HUES6 (cell line): ENCODE data around the gene FASTKD1.
A peak's percentile ranks its signal among the peaks of the same experiment; 100 is the strongest.
"Not testable (repeated sequence)": the region's sequence is repeated elsewhere in the genome, so short reads cannot be mapped to it uniquely, and the experiment has no call there.

Source experiments
- H3K27ac ChIP-seq: 2 replicates; pipeline ENCODE4 v1.7.0; 2013; ENCODE audit warnings: low read depth, mild to moderate bottlenecking, low read length, inconsistent platforms
- H3K27me3 ChIP-seq: 2 replicates; pipeline ENCODE4 v1.6.1; 2013; ENCODE audit warnings: low read length; ENCODE audit not compliant: control insufficient read depth, insufficient read depth
- H3K36me3 ChIP-seq: 2 replicates; pipeline ENCODE4 v1.6.1; 2013; ENCODE audit warnings: low read length; ENCODE audit not compliant: control insufficient read depth, insufficient read depth
- H3K4me1 ChIP-seq: 2 replicates; pipeline ENCODE4 v1.6.1; 2013; ENCODE audit warnings: low read length; ENCODE audit not compliant: control insufficient read depth, insufficient read depth
- H3K4me3 ChIP-seq: 2 replicates; pipeline ENCODE4 v1.5.1; 2013; ENCODE audit warnings: low read depth, low read length
- H3K9ac ChIP-seq: one replicate; pipeline ENCODE4 v1.6.1; 2013; ENCODE audit warnings: mild to moderate bottlenecking, low read length
- H3K9me3 ChIP-seq: 2 replicates; pipeline ENCODE4 v1.6.1; 2013; ENCODE audit warnings: low read depth, low read length; ENCODE audit not compliant: control insufficient read depth, insufficient read depth

Gene FASTKD1

DNA sequence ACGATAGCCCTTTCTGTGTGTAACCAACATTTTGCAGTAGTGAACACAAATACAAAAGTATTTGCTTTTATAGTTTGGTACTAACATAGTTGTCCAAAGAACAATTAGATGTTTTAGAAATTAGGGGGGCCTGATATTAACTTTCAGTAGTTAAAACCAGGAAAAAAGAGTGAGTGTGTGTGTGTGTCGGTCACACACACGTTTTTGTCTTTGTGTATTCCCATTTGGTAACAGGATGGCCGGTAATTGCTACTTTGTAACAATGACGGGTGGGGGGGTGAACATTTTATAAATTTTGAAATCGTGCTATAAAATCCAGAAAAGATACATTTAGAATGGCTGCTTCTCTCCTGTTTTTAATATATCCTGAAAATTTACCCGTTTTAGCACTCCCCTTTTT, 12.0 kb upstream of the FASTKD1 start:
- peak overlapping the region; percentile 97 for H3K9ac ChIP-seq
- H3K9me3 ChIP-seq = peaks cover 9% of the 10 kb centered on the region; the same call in 1 of the 2 replicates
- no peaks in the 10 kb centered on the region for H3K36me3 ChIP-seq
- no peak overlapping the region; the same call in 1 of the 2 replicates for H3K27ac ChIP-seq
- no peaks in the 10 kb centered on the region for H3K4me1 ChIP-seq
- H3K27me3 ChIP-seq = no peaks in the 10 kb centered on the region
- H3K4me3 ChIP-seq = peak overlapping the region; percentile 79

DNA sequence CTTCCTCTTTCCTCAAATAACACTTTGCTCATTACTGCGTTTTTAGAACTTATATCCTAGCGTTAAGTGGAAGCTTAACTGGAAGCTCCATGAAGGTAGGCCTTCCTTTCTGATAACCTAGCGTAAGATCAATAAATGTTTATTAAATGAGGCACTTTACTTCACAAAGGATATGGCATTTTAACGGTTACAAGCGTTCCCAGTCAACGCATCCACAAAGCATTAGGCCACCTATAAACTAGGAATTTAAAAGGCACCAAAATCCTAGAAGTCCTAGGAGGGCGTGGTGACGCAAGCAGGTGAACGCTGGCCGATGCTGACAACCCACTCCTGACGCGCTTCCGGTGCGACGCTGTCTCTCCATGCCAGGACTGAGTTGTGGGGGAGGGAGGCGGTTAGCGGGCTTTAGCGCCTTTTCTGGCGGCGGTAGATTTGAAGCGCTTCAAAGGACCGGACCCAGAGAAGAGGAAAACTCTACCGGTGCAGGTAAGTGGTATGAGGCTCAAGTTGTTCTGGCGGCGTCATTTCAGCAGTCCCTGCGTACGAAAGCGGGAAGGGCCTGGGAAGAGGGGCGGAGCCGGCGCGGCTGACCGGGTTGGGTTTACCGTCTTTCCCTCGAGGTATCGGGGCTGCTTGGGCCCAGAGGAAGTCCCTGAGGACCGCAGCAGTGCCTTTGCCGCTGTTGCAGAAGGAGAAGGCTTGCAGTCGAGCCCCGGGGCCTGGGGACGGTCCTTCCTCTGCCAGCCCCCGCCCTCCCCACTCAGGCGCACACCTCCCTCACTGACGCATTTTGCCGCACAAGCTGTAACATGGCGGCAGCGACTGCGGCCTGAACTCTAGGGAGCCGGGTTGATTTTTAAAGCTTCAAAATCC, 10.6 kb upstream of the FASTKD1 start, which contains the start of gene PPIG:
TSS of gene PPIG (plus strand) at position 347 of the 873 bp plus-strand sequence. CDS start 19,691 bp downstream, outside the sequence.
- H3K27ac ChIP-seq = peak within 1 kb of the TSS; percentile 79
- H3K27me3 ChIP-seq = 0 out of 2 replicates have a peak, but pooled peaks cover 3% of the 10 kb centered on the region
- H3K4me3 ChIP-seq = peak within 1 kb of the TSS; percentile 79
- H3K9ac ChIP-seq = peak within 1 kb of the TSS; percentile 97
- no peaks in the 10 kb centered on the region for H3K36me3 ChIP-seq
- peaks cover 9% of the 10 kb centered on the region; the same call in 1 of the 2 replicates for H3K9me3 ChIP-seq
- no peaks in the 10 kb centered on the region for H3K4me1 ChIP-seq

DNA sequence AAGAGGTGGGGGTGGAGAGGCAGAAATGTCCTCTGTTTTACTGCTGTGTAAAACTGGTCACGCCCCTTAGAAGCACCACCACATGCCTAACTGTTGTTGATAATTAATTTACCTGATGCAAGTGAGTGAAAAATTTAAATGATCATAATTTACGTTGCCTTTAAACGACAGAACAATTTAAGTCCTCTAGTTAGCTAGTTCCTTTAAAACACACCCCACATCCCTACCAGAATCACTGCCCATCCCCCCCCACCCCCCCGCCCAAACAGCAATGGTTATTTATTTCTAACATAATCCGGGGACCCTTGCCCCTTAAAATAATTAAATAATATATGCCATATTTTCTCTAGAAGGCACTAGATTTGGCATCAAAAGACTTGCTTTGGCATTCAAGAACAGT, 9.9 kb upstream of the FASTKD1 start:
- no peak overlapping the region for H3K27ac ChIP-seq
- H3K4me3 ChIP-seq = 0 out of 2 replicates have a peak overlapping the region, but pooled peaks have one; percentile 79
- H3K36me3 ChIP-seq = no peaks in the 10 kb centered on the region
- H3K27me3 ChIP-seq = peaks cover 6% of the 10 kb centered on the region; the same call in 1 of the 2 replicates
- H3K9ac ChIP-seq = no peak overlapping the region
- no peaks in the 10 kb centered on the region for H3K4me1 ChIP-seq
- peaks cover 9% of the 10 kb centered on the region; the same call in 1 of the 2 replicates for H3K9me3 ChIP-seq

DNA sequence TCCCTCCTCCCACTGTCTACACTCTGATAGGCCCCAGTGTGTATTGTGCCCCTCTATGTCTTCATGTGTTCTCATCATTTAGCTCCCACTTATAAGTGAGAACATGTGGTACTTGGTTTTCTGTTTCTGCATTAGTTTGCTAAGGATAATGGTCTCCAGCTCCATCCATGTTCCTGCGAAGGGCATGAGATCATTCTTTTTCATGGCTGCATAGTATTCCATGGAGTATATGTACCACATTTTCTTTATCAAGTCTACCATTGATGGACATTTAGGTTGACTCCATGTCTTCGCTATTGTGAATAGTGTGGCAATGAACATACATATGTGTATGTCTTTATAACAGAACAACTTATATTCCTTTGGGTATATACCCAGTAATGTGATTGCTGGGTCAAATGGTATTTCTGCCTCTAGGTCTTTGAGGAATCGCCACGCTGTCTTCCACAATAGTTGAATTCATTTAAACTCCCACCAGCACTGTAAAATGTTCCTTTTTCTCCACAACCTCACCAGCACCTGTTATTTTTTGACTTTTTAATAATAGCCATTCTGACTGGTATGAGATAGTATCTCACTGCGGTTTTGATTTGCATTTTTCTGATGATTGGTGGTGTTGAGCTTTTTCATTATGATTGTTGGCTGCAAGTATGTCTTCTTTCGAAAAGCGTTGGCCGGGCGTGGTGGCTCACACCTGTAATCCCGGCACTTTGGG, 9.0 kb upstream of the FASTKD1 start:
- not testable (repeated sequence) for H3K27me3 ChIP-seq

DNA sequence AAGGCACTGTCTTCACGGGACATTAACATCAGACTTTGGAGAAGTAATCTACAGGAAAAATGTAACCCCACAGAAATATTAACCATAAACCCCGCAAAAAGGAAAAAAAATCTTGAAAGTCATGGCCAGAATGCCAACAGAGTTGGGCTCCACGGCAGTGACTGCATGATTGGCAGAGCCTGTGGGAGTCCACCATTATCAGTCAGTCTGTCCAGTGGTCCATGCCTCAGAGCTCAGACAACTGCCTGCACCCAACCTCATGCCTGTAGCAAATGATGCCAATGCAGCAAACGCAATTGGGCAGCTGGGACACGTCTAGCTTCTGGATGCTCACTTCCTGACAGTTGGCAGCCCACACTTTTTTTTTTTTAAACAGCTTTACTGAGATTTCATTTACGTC, 5.4 kb upstream of the FASTKD1 start:
- no peak overlapping the region for H3K9ac ChIP-seq
- no peak overlapping the region for H3K27ac ChIP-seq
- H3K27me3 ChIP-seq = peaks cover 6% of the 10 kb centered on the region; the same call in 1 of the 2 replicates
- H3K9me3 ChIP-seq = peaks cover 9% of the 10 kb centered on the region; the same call in 1 of the 2 replicates
- H3K4me1 ChIP-seq = no peaks in the 10 kb centered on the region
- H3K36me3 ChIP-seq = no peaks in the 10 kb centered on the region
- H3K4me3 ChIP-seq = no peak overlapping the region

More for the DNA sequence above, 9.0 kb upstream of the FASTKD1 start:
- not testable (repeated sequence) for H3K9ac ChIP-seq, H3K36me3 ChIP-seq, H3K4me1 ChIP-seq, H3K9me3 ChIP-seq, H3K27ac ChIP-seq, H3K4me3 ChIP-seq

DNA sequence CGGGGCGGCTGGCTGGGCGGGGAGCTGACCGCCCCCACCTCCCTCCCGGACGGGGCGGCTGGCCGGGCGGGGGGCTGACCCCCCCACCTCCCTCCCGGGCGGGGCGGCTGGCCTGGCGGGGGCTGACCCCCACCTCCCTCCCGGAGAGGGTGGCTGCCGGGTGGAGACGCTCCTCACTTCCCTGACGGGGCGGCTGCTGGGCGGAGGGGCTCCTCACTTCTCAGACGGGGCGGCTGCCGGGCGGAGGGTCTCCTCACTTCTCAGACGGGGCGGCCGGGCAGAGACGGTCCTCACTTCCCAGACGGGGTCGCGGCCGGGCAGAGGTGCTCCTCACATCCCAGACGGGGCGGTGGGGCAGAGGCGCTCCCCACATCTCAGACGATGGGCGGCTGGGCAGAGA, 1.6 kb upstream of the FASTKD1 start:
- not testable (repeated sequence) for H3K9ac ChIP-seq, H3K4me3 ChIP-seq, H3K36me3 ChIP-seq

DNA sequence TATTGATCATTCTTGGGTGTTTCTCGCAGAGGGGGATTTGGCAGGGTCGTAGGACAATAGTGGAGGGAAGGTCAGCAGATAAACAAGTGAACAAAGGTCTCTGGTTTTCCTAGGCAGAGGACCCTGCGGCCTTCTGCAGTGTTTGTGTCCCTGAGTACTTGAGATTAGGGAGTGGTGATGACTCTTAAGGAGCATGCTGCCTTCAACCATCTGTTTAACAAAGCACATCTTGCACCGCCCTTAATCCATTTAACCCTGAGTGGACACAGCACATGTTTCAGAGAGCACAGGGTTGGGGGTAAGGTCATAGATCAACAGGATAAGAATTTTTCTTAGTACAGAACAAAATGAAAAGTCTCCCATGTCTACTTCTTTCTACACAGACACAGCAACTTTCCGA, 874 bp upstream of the FASTKD1 start:
- H3K9me3 ChIP-seq, H3K9ac ChIP-seq, H3K27ac ChIP-seq, H3K27me3 ChIP-seq, H3K4me3 ChIP-seq, H3K4me1 ChIP-seq, H3K36me3 ChIP-seq: not testable (repeated sequence)

More for the DNA sequence above, 1.6 kb upstream of the FASTKD1 start:
- H3K4me1 ChIP-seq, H3K9me3 ChIP-seq, H3K27ac ChIP-seq, H3K27me3 ChIP-seq: not testable (repeated sequence)

DNA sequence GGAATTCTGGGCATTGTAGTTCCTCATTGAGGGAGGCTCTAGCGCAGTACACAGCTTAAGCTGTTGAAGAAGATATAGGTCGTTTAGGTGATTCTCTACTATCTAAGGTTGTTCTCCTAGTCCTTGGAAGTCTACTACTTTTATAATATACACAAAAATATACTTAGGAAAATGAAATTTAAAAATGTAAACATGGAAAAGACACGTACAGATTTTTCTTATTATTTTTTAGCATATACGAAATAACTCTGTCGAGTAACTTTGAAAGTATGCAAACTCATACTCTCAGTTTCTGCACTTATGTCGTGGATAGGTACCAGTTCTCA, 272 bp upstream of the FASTKD1 start:
- H3K9ac ChIP-seq = no peak overlapping the region
- peaks cover under 1% of the 10 kb centered on the region; the same call in 1 of the 2 replicates for H3K27me3 ChIP-seq
- no peak overlapping the region; the same call in 1 of the 2 replicates for H3K4me3 ChIP-seq

DNA sequence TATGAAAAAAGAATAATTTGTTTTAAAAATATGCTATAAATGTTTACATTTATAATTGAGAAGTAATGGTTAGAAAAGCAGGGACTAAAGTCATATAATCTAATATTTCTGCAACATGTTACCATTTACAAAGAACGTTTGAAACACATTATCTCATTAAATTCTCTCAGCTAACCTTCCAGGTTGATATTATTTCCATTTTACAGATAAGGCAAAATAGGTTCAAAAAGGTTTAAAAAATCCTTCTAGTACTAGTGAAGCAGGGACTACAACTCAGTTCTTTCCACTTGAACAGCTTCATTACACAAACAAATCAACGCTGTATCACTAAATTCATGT, 875 bp downstream of the FASTKD1 start:
- Histone ChIP-seq H3K9me3 (peaks cover 3% of the 10 kb centered on the region; the same call in 1 of the 2 replicates), H3K9ac (peak overlapping the region; percentile 83), H3K4me1 (0 out of 2 replicates have a peak, but pooled peaks cover 5% of the 10 kb centered on the region), H3K36me3 (no peaks in the 10 kb centered on the region; the same call in none of the 2 replicates), H3K27me3 (no peaks in the 10 kb centered on the region), H3K27ac (peak overlapping the region; percentile 73), H3K4me3 (peak overlapping the region; percentile 88)

More for the DNA sequence above, 272 bp upstream of the FASTKD1 start:
- Histone ChIP-seq H3K36me3 (no peaks in the 10 kb centered on the region; the same call in none of the 2 replicates), H3K27ac (no peak overlapping the region), H3K9me3 (peaks cover 3% of the 10 kb centered on the region; the same call in 1 of the 2 replicates), H3K4me1 (0 out of 2 replicates have a peak, but pooled peaks cover 5% of the 10 kb centered on the region)

DNA sequence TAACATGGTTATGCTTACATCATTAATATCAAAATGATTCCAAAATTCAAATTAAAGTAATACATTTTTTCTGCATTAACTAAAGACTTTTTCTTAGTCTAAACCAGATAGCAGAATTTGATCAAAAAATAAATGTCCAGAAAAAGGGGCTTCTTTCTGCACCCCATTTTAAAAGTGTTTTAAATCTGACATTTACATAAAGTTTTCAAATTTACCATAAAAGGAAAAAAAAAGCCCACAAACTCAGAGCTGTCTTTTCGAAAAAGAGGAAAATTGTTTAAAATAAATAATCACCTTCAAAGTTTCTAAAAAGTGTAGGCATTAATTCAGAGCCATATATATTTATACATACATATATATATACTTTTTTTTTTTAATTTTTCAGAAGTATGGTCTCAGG, 1.5 kb downstream of the FASTKD1 start:
- 0 out of 2 replicates have a peak, but pooled peaks cover 5% of the 10 kb centered on the region for H3K4me1 ChIP-seq
- peak overlapping the region; percentile 25; the same call in 1 of the 2 replicates for H3K4me3 ChIP-seq
- H3K27ac ChIP-seq = no peak overlapping the region
- no peaks in the 10 kb centered on the region; the same call in none of the 2 replicates for H3K36me3 ChIP-seq
- H3K9ac ChIP-seq = no peak overlapping the region
- no peaks in the 10 kb centered on the region for H3K27me3 ChIP-seq
- H3K9me3 ChIP-seq = peaks cover 3% of the 10 kb centered on the region; the same call in 1 of the 2 replicates
